Nephron progenitor cell (in vitro differentiated cells): ENCODE data around the gene DSEL.

ENCODE experiments used
- DNase-seq: peaks from one replicate; pipeline ENCODE4 v3.0.0; 2021
- H3K27ac Mint-ChIP-seq: 2 replicates; pipeline ENCODE4 v1.8.0; 2021; ENCODE audit warnings: mild to moderate bottlenecking, moderate library complexity, mixed read lengths
- H3K27me3 Mint-ChIP-seq: 2 replicates; pipeline ENCODE4 v1.8.0; 2021; ENCODE audit warnings: mild to moderate bottlenecking, low read depth, mixed read lengths; ENCODE audit not compliant: poor library complexity
- H3K36me3 Mint-ChIP-seq: 2 replicates; pipeline ENCODE4 v1.8.0; 2021; ENCODE audit warnings: low read depth, mixed read lengths
- H3K4me1 Mint-ChIP-seq: 2 replicates; pipeline ENCODE4 v1.8.0; 2021; ENCODE audit warnings: mixed read lengths
- H3K4me3 Mint-ChIP-seq: 2 replicates; pipeline ENCODE4 v1.8.0; 2021; ENCODE audit warnings: mild to moderate bottlenecking, moderate library complexity, mixed read lengths
- H3K9me3 Mint-ChIP-seq: 2 replicates; pipeline ENCODE4 v1.8.0; 2021; ENCODE audit warnings: mild to moderate bottlenecking, moderate library complexity, mixed read lengths
- CTCF ChIP-seq: fragments of 200-600 bp; sonication (generic); IDR thresholded peaks from 2 replicates; pipeline ENCODE4 v1.5.0; 2021; ENCODE audit warnings: antibody characterized with exemption

The DSEL gene

GRCh38 chr18:67517444-67517765 lies 885 bp upstream of the DSEL start:
- peak overlapping the region; percentile 88 for H3K27ac Mint-ChIP-seq
- peaks cover 13% of the 10 kb centered on the region for H3K27me3 Mint-ChIP-seq
- TF ChIP-seq CTCF, result no peak
- H3K9me3 Mint-ChIP-seq, result no peaks in the 10 kb centered on the region
- peaks cover 41% of the 10 kb centered on the region for H3K4me1 Mint-ChIP-seq
- no peak for DNase-seq
- H3K36me3 Mint-ChIP-seq, result peaks cover 4% of the 10 kb centered on the region
- peak overlapping the region; percentile 95 for H3K4me3 Mint-ChIP-seq

GRCh38 chr18:67515942-67516538 lies 480 bp downstream of the DSEL start:
- Mint-ChIP-seq H3K36me3 (peaks cover 4% of the 10 kb centered on the region), H3K9me3 (no peaks in the 10 kb centered on the region), H3K4me3 (peak overlapping the region; percentile 95), H3K27me3 (peaks cover 13% of the 10 kb centered on the region), H3K27ac (no peak overlapping the region), H3K4me1 (peaks cover 41% of the 10 kb centered on the region)
- TF ChIP-seq CTCF, result peak; percentile 55
- DNase-seq, result peak; percentile 82

- H3K4me3 Mint-ChIP-seq, result peak overlapping the region; percentile 95
- peaks cover 32% of the 10 kb centered on the region for H3K4me1 Mint-ChIP-seq
- TF ChIP-seq CTCF, result no peak
- no peak overlapping the region for H3K27ac Mint-ChIP-seq
- no peaks in the 10 kb centered on the region for H3K9me3 Mint-ChIP-seq
- H3K36me3 Mint-ChIP-seq, result peaks cover 4% of the 10 kb centered on the region
- no peak for DNase-seq
- H3K27me3 Mint-ChIP-seq, result peaks cover 13% of the 10 kb centered on the region
Observed at GRCh38 chr18:67514901-67515540, 1.5 kb downstream of the DSEL start.

GRCh38 chr18:67514465-67514864 lies 2.1 kb downstream of the DSEL start:
- Mint-ChIP-seq H3K4me1 (peaks cover 27% of the 10 kb centered on the region), H3K27ac (no peak overlapping the region), H3K9me3 (no peaks in the 10 kb centered on the region), H3K27me3 (peaks cover 10% of the 10 kb centered on the region), H3K36me3 (peaks cover 4% of the 10 kb centered on the region), H3K4me3 (peak overlapping the region; percentile 34)
- DNase-seq, result no peak
- no peak for TF ChIP-seq CTCF

GRCh38 chr18:67513280-67513679 lies 3.2 kb downstream of the DSEL start:
- H3K36me3 Mint-ChIP-seq, result peaks cover 4% of the 10 kb centered on the region
- no peak for DNase-seq
- H3K4me1 Mint-ChIP-seq, result peaks cover 24% of the 10 kb centered on the region
- TF ChIP-seq CTCF, result no peak
- peaks cover 11% of the 10 kb centered on the region for H3K9me3 Mint-ChIP-seq
- peaks cover 3% of the 10 kb centered on the region for H3K27me3 Mint-ChIP-seq
- no peak overlapping the region for H3K4me3 Mint-ChIP-seq
- no peak overlapping the region for H3K27ac Mint-ChIP-seq

- DNase-seq, result no peak
- TF ChIP-seq CTCF, result no peak
- Mint-ChIP-seq H3K27me3 (peaks cover 3% of the 10 kb centered on the region), H3K4me1 (peaks cover 10% of the 10 kb centered on the region), H3K27ac (no peak overlapping the region), H3K36me3 (peaks cover 4% of the 10 kb centered on the region), H3K9me3 (peaks cover 12% of the 10 kb centered on the region), H3K4me3 (no peak overlapping the region)
Observed at GRCh38 chr18:67511840-67512239, 4.7 kb downstream of the DSEL start.
